NCI-H1092 (cell line): ENCODE data around the gene KCNN3.
"Not testable (repeated sequence)": the region's sequence is repeated elsewhere in the genome, so short reads cannot be mapped to it uniquely, and the experiment has no call there.

ENCODE experiments used
- DNase-seq: peaks from one replicate; lab custom pipeline; 2025; lab: John Stamatoyannopoulos, UW

Gene KCNN3

GRCh38 chr1:154698320-154699096 is 171.6 kb downstream of the KCNN3 start:
- no peak for DNase-seq

GRCh38 chr1:154697710-154698109 is 172.4 kb downstream of the KCNN3 start:
- DNase-seq: no peak

- no peak for DNase-seq
These were observed 173.6 kb downstream of the KCNN3 start for GRCh38 chr1:154696456-154696855.

GRCh38 chr1:154695985-154696384 is 174.1 kb downstream of the KCNN3 start:
- DNase-seq: no peak

- no peak for DNase-seq
These were observed 175.1 kb downstream of the KCNN3 start for GRCh38 chr1:154694995-154695394.

GRCh38 chr1:154689083-154689482 is 181.0 kb downstream of the KCNN3 start:
- DNase-seq: no peak

- DNase-seq: no peak
These were observed 183.6 kb downstream of the KCNN3 start for GRCh38 chr1:154686507-154686906.

- no peak for DNase-seq
These were observed 186.3 kb downstream of the KCNN3 start for GRCh38 chr1:154683820-154684219.

GRCh38 chr1:154682254-154682653 is 187.8 kb downstream of the KCNN3 start:
- DNase-seq: no peak

- not testable (repeated sequence) for DNase-seq
These were observed 192.2 kb downstream of the KCNN3 start for GRCh38 chr1:154677844-154678243.

- not testable (repeated sequence) for DNase-seq
These were observed 193.2 kb downstream of the KCNN3 start for GRCh38 chr1:154676847-154677246.

GRCh38 chr1:154674456-154674855 is 195.6 kb downstream of the KCNN3 start:
- not testable (repeated sequence) for DNase-seq

GRCh38 chr1:154672245-154672644 is 197.8 kb downstream of the KCNN3 start:
- DNase-seq: not testable (repeated sequence)

GRCh38 chr1:154671412-154671811 is 198.7 kb downstream of the KCNN3 start:
- DNase-seq: not testable (repeated sequence)

- DNase-seq: not testable (repeated sequence)
These were observed 199.5 kb downstream of the KCNN3 start for GRCh38 chr1:154670310-154671270.

GRCh38 chr1:154669464-154670282 is 200.4 kb downstream of the KCNN3 start:
- peak; percentile 78 for DNase-seq

- DNase-seq: no peak
These were observed 203.9 kb downstream of the KCNN3 start for GRCh38 chr1:154666051-154666790.

- no peak for DNase-seq
These were observed 205.6 kb downstream of the KCNN3 start for GRCh38 chr1:154664331-154665002.

- DNase-seq: peak; percentile 40
These were observed 206.5 kb downstream of the KCNN3 start for GRCh38 chr1:154663471-154664060.

- no peak for DNase-seq
These were observed 209.0 kb downstream of the KCNN3 start for GRCh38 chr1:154661110-154661509.
